Right lobe of liver (tissue), 4 donors: ENCODE measurements around the gene DLG5.

ENCODE experiments used
- CTCF ChIP-seq, 4 donors: fragments of 200-600 bp in 3 of 4; fragments of 450-650 bp in 1 of 4; IDR thresholded peaks; one replicate each; pipeline versions ENCODE4 v1.5.1 to v1.8.0; 2016 to 2022; ENCODE audit warnings: antibody characterized with exemption in 4 of 4, mild to moderate bottlenecking in 2 of 4
- POLR2A ChIP-seq: fragments of 450-650 bp; IDR thresholded peaks from one replicate; pipeline ENCODE4 v1.6.1; 2017; ENCODE audit warnings: antibody characterized with exemption, mild to moderate bottlenecking
- donor health status: DM: no; HTN: no; CAD: no.
- donor health status: DM: no; HTN: no; CAD: no.
- donor health status: DM: no; HTN: yes; CAD: no.

GRCh38 chr10:77864151-77864851 lies 62.3 kb downstream of the DLG5 start:
- TF ChIP-seq CTCF (IDR thresholded peaks at IDR 0.05), result no peak
- TF ChIP-seq POLR2A, result no peak
